ENCODE results near the gene CERS4.
"Not testable (repeated sequence)": the region's sequence is repeated elsewhere in the genome, so short reads cannot be mapped to it uniquely, and the experiment has no call there.

DNA sequence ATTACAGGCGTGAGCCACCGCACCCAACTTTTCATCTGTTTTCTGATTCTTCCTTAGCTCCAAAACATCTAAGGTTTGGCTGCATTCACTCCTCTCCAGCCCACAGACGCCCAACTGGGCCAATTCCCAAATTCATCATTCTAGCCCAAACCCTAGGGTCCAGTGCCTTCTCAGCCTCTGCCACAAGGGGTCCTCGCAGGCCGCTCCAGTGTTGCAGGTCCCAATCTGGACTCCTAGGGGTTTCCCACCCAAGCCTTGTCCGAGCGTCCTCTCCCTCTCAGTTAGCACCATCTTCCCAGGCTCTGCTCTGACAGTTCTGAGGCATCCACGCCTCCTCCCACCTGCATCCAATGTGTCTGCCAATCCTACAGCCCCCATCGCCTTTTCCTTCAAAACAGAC lies 82.2 kb downstream of the CERS4 start:
- TF ChIP-seq HCFC1 (IDR thresholded peaks at IDR 0.05; ENCODE audit: low read length); SMAD1 (IDR thresholded peaks at IDR 0.05; ENCODE audit: low read depth, partially characterized antibody); CEBPB (IDR thresholded peaks at IDR 0.05; ENCODE audit: borderline replicate concordance in 1 of 2, low read depth in 2 of 2, low read length in 2 of 2); POLR2AphosphoS5 (IDR thresholded peaks at IDR 0.05; ENCODE audit: low read length): not testable (repeated sequence)
- TF ChIP-seq, protein P1, sequence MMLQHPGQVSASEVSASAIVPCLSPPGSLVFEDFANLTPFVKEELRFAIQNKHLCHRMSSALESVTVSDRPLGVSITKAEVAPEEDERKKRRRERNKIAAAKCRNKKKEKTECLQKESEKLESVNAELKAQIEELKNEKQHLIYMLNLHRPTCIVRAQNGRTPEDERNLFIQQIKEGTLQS (IDR thresholded peaks at IDR 0.05; ENCODE audit: borderline replicate concordance, extremely low read depth, low read depth, low read length), result not testable (repeated sequence)
